PC-3 (cell line): ENCODE data around the gene HCFC1. TPM values are rescaled to one million over a fixed set of nuclear protein-coding genes. Genes with fewer than 3 reads are reported as not detected.
"Not testable (repeated sequence)": the region's sequence is repeated elsewhere in the genome, so short reads cannot be mapped to it uniquely, and the experiment has no call there.

Experiments used
- ATAC-seq: fragments of 200-7000 bp; cut with Tn5 transposase; 2 replicates; pipeline ENCODE4 v1.9.1; 2020; ENCODE audit warnings: mild to moderate bottlenecking, moderate library complexity
- BruUV-seq: library from RNA; stranded (reverse); fragments of 400-500 nt; replicated peaks from 2 replicates; lab custom pipeline; 2021; lab: Mats Ljungman, UMichigan
- CTCF ChIA-PET: fragments of 300-600 bp; sonication (Branson Sonifier 250); formaldehyde crosslinking; loops from one replicate; lab custom pipeline; 2022; ENCODE audit warnings: antibody characterized with exemption; lab: Charles Lee
- POLR2A ChIA-PET: fragments of 300-600 bp; sonication (Branson Sonifier 250); formaldehyde crosslinking; loops from one replicate; lab custom pipeline; 2022; ENCODE audit warnings: antibody characterized with exemption; ENCODE audit not compliant: unreplicated experiment; lab: Charles Lee
- DNase-seq: peaks from one replicate; pipeline ENCODE4 v3.0.0-alpha.2; 2015
- H2AFZ ChIP-seq: fragments of 300-600 bp; sonication (generic); 2 replicates; pipeline ENCODE4 v1.6.0; 2016; ENCODE audit warnings: antibody characterized with exemption, low read length
- H3F3A ChIP-seq: fragments of 300-600 bp; sonication (generic); one replicate; pipeline ENCODE4 v1.6.0; 2017; ENCODE audit warnings: antibody characterized with exemption, low read length, control low read depth, mild to moderate bottlenecking; ENCODE audit not compliant: unreplicated experiment
- H3K27ac ChIP-seq: fragments of 300-600 bp; sonication (generic); 2 replicates; pipeline ENCODE4 v1.5.1; 2016; ENCODE audit warnings: mild to moderate bottlenecking, low read length
- H3K27me3 ChIP-seq: fragments of 300-600 bp; sonication (generic); 2 replicates; pipeline ENCODE4 v1.6.1; 2016; ENCODE audit warnings: low read length, mixed read lengths
- H3K36me3 ChIP-seq: fragments of 300-600 bp; sonication (generic); 2 replicates; pipeline ENCODE4 v1.6.1; 2016; ENCODE audit warnings: low read depth, mixed run types, low read length, mixed read lengths
- H3K4me1 ChIP-seq: fragments of 300-600 bp; sonication (generic); 2 replicates; pipeline ENCODE4 v1.5.1; 2016; ENCODE audit warnings: low read length; ENCODE audit not compliant: insufficient read depth
- H3K4me2 ChIP-seq: fragments of 300-600 bp; sonication (generic); 2 replicates; pipeline ENCODE4 v1.6.0; 2016; ENCODE audit warnings: low read length
- H3K4me3 ChIP-seq: fragments of 300-600 bp; sonication (generic); 2 replicates; pipeline ENCODE4 v1.5.1; 2016; ENCODE audit warnings: mild to moderate bottlenecking, low read length, mixed read lengths
- H3K79me2 ChIP-seq: fragments of 300-600 bp; sonication (generic); 2 replicates; pipeline ENCODE4 v1.6.1; 2017; ENCODE audit warnings: low read length, mixed read lengths
- H3K9ac ChIP-seq: fragments of 300-600 bp; sonication (generic); 2 replicates; pipeline ENCODE4 v1.6.0; 2016; ENCODE audit warnings: mild to moderate bottlenecking, low read length
- H3K9me2 ChIP-seq: fragments of 300-600 bp; sonication (generic); replicated peaks from 2 replicates; pipeline ENCODE4 v1.6.1; 2016; ENCODE audit warnings: mixed run types, low read length, mixed read lengths
- H3K9me3 ChIP-seq: fragments of 300-600 bp; sonication (generic); 2 replicates; pipeline ENCODE4 v1.6.1; 2016; ENCODE audit warnings: low read length, mixed read lengths
- H4K20me1 ChIP-seq: fragments of 300-600 bp; sonication (generic); 2 replicates; pipeline ENCODE4 v1.6.1; 2016; ENCODE audit warnings: low read length, mixed read lengths
- CTCF ChIP-seq: fragments of 300-600 bp; sonication (generic); conservative IDR thresholded peaks from 2 replicates; pipeline ENCODE4 v1.5.1; 2017; ENCODE audit warnings: antibody characterized with exemption, low read depth, mild to moderate bottlenecking, low read length
- EZH2 ChIP-seq: fragments of 300-600 bp; sonication (generic); IDR thresholded peaks from one replicate; pipeline ENCODE4 v1.6.1; 2017; ENCODE audit warnings: antibody characterized with exemption, mild to moderate bottlenecking, low read length; ENCODE audit not compliant: unreplicated experiment
- EZH2phosphoT487 ChIP-seq: fragments of 300-600 bp; sonication (generic); IDR thresholded peaks from 2 replicates; pipeline ENCODE4 v1.6.1; 2018; ENCODE audit warnings: mild to moderate bottlenecking, antibody characterized with exemption, low read length, borderline replicate concordance
- intact Hi-C: fragments of 100-400 bp; cut with micrococcal nuclease; formaldehyde crosslinking; loops from 2 replicates; pipeline ENCODE4 v1.9.0; 2023
- total RNA-seq: library from RNA; depleted of rRNA; stranded (reverse); fragments of >200 nt; gene quantifications from 2 replicates; pipeline ENCODE4 v1.2.3, GENCODE V29; 2014

HCFC1 gene
- total RNA-seq, 1 experiment from 2014 or later = 66.9 TPM

GRCh38 chrX:153981771-153982533 lies 10.3 kb upstream of the HCFC1 start:
- Histone ChIP-seq H3K9me3 (no peaks in the 10 kb centered on the region), H3K4me2 (no peak overlapping the region), H3K36me3 (no peaks in the 10 kb centered on the region), H4K20me1 (no peaks in the 10 kb centered on the region), H3K4me1 (no peaks in the 10 kb centered on the region), H2AFZ (no peak overlapping the region), H3F3A (no peaks in the 10 kb centered on the region), H3K79me2 (no peaks in the 10 kb centered on the region), H3K27me3 (no peaks in the 10 kb centered on the region), H3K27ac (no peak overlapping the region), H3K4me3 (no peak overlapping the region), H3K9me2 (no peaks in the 10 kb centered on the region), H3K9ac (no peak overlapping the region)
- CTCF ChIA-PET = no interaction called here
- POLR2A ChIA-PET = no interaction called here
- intact Hi-C loops = no loop called here
- no peak for ATAC-seq
- no TSS peak for BruUV-seq
- no peak for DNase-seq
- TF ChIP-seq CTCF (no peak), EZH2phosphoT487 (no peak), EZH2 (no peak)

- H3K27me3 ChIP-seq = no peaks in the 10 kb centered on the region
- no TSS peak for BruUV-seq
- POLR2A ChIA-PET = no interaction called here
Measured at GRCh38 chrX:153981231-153981630, 9.6 kb upstream of the HCFC1 start.

GRCh38 chrX:153980394-153980793 lies 8.8 kb upstream of the HCFC1 start:
- H3K4me3 ChIP-seq, H3K4me2 ChIP-seq, H3K9me3 ChIP-seq, BruUV-seq, intact Hi-C loops, H3K79me2 ChIP-seq, ATAC-seq, POLR2A ChIA-PET, H3F3A ChIP-seq, DNase-seq, H3K4me1 ChIP-seq, H3K9me2 ChIP-seq, CTCF ChIA-PET, H3K27ac ChIP-seq, H3K27me3 ChIP-seq, H3K36me3 ChIP-seq, H3K9ac ChIP-seq, H4K20me1 ChIP-seq, H2AFZ ChIP-seq: not testable (repeated sequence)

More at GRCh38 chrX:153981231-153981630, 9.6 kb upstream of the HCFC1 start:
- no peak for DNase-seq
- H3K4me1 ChIP-seq = no peaks in the 10 kb centered on the region
- H4K20me1 ChIP-seq = no peaks in the 10 kb centered on the region
- H3K36me3 ChIP-seq = no peaks in the 10 kb centered on the region
- CTCF ChIA-PET = no interaction called here
- no peaks in the 10 kb centered on the region for H3K9me2 ChIP-seq
- no peak for ATAC-seq
- H3K79me2 ChIP-seq = no peaks in the 10 kb centered on the region
- no peaks in the 10 kb centered on the region for H3K9me3 ChIP-seq
- no peak overlapping the region for H3K9ac ChIP-seq
- no peak overlapping the region for H3K4me3 ChIP-seq
- intact Hi-C loops = no loop called here
- no peak overlapping the region for H3K27ac ChIP-seq
- no peaks in the 10 kb centered on the region for H3F3A ChIP-seq
- H3K4me2 ChIP-seq = no peak overlapping the region
- H2AFZ ChIP-seq = no peak overlapping the region
- TF ChIP-seq CTCF (no peak), EZH2phosphoT487 (no peak)
